Prostate gland (tissue), 2 donors: ENCODE data around the gene BRF1. TPM values are rescaled to one million over a fixed set of nuclear protein-coding genes. Genes with fewer than 3 reads are reported as not detected.
A peak's percentile ranks its signal among the peaks of the same experiment; 100 is the strongest.

Source experiments
- DNase-seq: peaks from one replicate; pipeline ENCODE4 v3.0.0-alpha.2; 2019; ENCODE audit warnings: low spot score
- H3K27ac ChIP-seq, 2 donors: fragments of 200-600 bp; sonication (generic); 2 replicates each; pipeline ENCODE4 v1.5.1; 2017 to 2019
- H3K27me3 ChIP-seq: fragments of 200-600 bp; sonication (generic); replicated peaks from 2 replicates; pipeline ENCODE4 v1.5.1; 2019; ENCODE audit not compliant: insufficient read depth
- H3K36me3 ChIP-seq, 2 donors: fragments of 200-600 bp; sonication (generic); 1 replicate in 1 of 2; 2 replicates in 1 of 2; pipeline versions ENCODE4 v1.5.1 to v1.8.1; 2017 to 2019
- H3K4me1 ChIP-seq: fragments of 200-600 bp; sonication (generic); replicated peaks from 2 replicates; pipeline ENCODE4 v1.5.1; 2019
- H3K4me3 ChIP-seq, 2 donors: fragments of 200-600 bp; sonication (generic); 2 replicates each; pipeline ENCODE4 v1.5.1; 2017 to 2019
- H3K9me3 ChIP-seq: fragments of 200-600 bp; sonication (generic); 2 replicates; pipeline ENCODE4 v1.5.1; 2017
- CTCF ChIP-seq, 4 experiments: fragments of 200-600 bp in 2 of 4; fragments of 450-650 bp in 2 of 4; sonication (generic) in 2 of 4; IDR thresholded peaks; 1 replicate in 3 of 4; 2 replicates in 1 of 4; pipeline ENCODE4 v1.5.1; 2016 to 2019; ENCODE audit warnings: antibody characterized with exemption in 4 of 4, mild to moderate bottlenecking in 2 of 4, moderate library complexity in 2 of 4
- POLR2A ChIP-seq: fragments of 450-650 bp; IDR thresholded peaks from one replicate; pipeline ENCODE4 v1.6.1; 2016; ENCODE audit warnings: antibody characterized with exemption, mild to moderate bottlenecking
- POLR2AphosphoS5 ChIP-seq: sonication (generic); formaldehyde crosslinking; IDR thresholded peaks from one replicate; pipeline ENCODE4 v1.6.1; 2017; ENCODE audit warnings: antibody characterized with exemption
- WGBS: methylation state at CpG from one replicate; pipeline ENCODE4 v1.1.5; 2018; 5-methylcytosine and 5-hydroxymethylcytosine counted together
- intact Hi-C: fragments of 100-400 bp; cut with DNase I; formaldehyde crosslinking; loops from one replicate; pipeline ENCODE4 v1.14.2; 2022
- total RNA-seq, 2 donors: library from RNA; depleted of rRNA; stranded (reverse); fragments of >200 nt; gene quantifications; one replicate each; pipeline ENCODE4 v1.1.0, GENCODE V29; 2016

The BRF1 gene
- total RNA-seq, 2 donors from 2014 or later = 64.9 to 88.9 TPM

DNA sequence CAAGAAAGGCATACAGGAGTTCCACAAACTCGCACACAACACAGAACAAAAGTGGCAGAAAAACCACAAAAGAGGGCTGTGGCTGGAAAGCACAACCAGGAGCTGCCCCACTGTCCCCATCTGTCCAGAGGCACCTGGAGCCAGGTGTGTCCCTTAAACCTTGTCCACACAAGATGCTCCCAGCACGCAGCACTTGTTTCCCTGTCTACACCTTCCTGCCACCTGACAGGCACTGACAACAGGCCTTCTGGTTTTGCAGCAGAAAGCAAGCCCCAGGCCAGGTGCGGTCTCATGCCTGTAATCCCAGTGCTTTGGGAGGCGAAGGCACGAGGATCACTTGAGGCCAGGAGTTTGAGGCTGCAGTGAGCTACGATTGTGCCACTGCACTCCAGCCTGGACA lies 48.9 kb downstream of the BRF1 start:
- TF ChIP-seq POLR2A = no peak
- H3K9me3 ChIP-seq = no peaks in the 10 kb centered on the region
- H3K27me3 ChIP-seq = no peaks in the 10 kb centered on the region
- DNase-seq = no peak
- H3K4me1 ChIP-seq = no peaks in the 10 kb centered on the region
- peaks cover 0 to 9% of the 10 kb centered on the region in 2 donors for H3K36me3 ChIP-seq
- H3K27ac ChIP-seq = no peak overlapping the region
- intact Hi-C loops = no loop called here
- no peak overlapping the region for H3K4me3 ChIP-seq
- 89% methylated on average over 6 of the region's 6 CpGs for WGBS

- WGBS = 75% methylated on average over 4 of the region's 4 CpGs
Observed at GRCh38 chr14:105250986-105251385, 49.8 kb downstream of the BRF1 start.

GRCh38 chr14:105250008-105250366 lies 50.8 kb downstream of the BRF1 start:
- 92% methylated on average over 16 of the region's 16 CpGs for WGBS
- no peak for DNase-seq
- no peaks in the 10 kb centered on the region for H3K4me1 ChIP-seq
- intact Hi-C loops = no loop called here
- no peak overlapping the region for H3K4me3 ChIP-seq
- peaks cover 0 to 9% of the 10 kb centered on the region in 2 donors for H3K36me3 ChIP-seq
- no peaks in the 10 kb centered on the region for H3K27me3 ChIP-seq
- H3K27ac ChIP-seq = no peak overlapping the region
- TF ChIP-seq POLR2AphosphoS5 = no peak
- no peaks in the 10 kb centered on the region for H3K9me3 ChIP-seq

More at GRCh38 chr14:105250986-105251385, 49.8 kb downstream of the BRF1 start:
- Histone ChIP-seq H3K36me3 (peaks cover 0 to 9% of the 10 kb centered on the region in 2 donors), H3K27ac (no peak overlapping the region), H3K4me3 (no peak overlapping the region), H3K27me3 (no peaks in the 10 kb centered on the region), H3K4me1 (no peaks in the 10 kb centered on the region), H3K9me3 (no peaks in the 10 kb centered on the region)
- intact Hi-C loops = no loop called here
- DNase-seq = no peak
- TF ChIP-seq CTCF (IDR thresholded peaks at IDR 0.05) = no peak
- TF ChIP-seq POLR2A = no peak
- TF ChIP-seq POLR2AphosphoS5 = no peak

DNA sequence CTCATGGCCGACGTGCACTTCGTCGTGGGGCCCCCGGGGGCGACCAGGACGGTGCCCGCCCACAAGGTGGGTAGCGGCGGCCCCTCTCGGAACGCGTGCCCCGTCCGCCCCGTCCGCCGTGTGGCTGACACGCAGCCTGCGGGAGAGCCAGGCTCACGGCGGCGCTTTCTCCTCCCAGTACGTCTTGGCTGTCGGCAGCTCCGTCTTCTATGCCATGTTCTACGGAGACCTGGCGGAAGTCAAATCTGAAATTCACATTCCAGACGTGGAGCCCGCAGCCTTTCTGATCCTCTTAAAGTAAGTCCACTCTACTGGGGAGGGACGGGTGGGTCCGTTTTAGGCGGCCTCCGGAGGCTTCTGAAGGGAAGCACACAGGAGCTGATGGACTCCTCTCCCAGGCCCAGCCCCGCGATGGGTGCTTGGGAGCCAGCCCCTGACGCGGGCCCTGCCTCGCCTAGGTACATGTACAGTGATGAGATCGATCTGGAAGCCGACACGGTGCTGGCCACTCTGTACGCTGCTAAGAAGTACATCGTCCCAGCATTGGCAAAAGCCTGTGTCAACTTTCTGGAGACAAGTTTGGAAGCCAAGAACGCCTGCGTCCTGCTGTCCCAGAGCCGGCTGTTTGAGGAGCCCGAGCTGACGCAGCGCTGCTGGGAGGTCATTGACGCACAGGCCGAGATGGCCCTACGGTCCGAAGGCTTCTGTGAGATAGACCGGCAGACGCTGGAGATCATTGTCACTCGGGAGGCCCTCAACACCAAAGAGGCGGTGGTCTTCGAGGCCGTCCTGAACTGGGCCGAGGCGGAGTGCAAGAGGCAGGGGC lies 51.4 kb downstream of the BRF1 start:
- Histone ChIP-seq H3K27ac (peak overlapping the region; percentile 71 to 95), H3K36me3 (peaks cover 0 to 9% of the 10 kb centered on the region in 2 donors), H3K27me3 (no peaks in the 10 kb centered on the region), H3K9me3 (no peaks in the 10 kb centered on the region), H3K4me3 (peak overlapping the region; percentile 55 to 68), H3K4me1 (no peaks in the 10 kb centered on the region)
- intact Hi-C loops = no loop called here
- DNase-seq = no peak
- 44% methylated on average over 59 of the region's 62 CpGs for WGBS
- TF ChIP-seq POLR2AphosphoS5 = no peak
- TF ChIP-seq CTCF (IDR thresholded peaks at IDR 0.05) = no peak
- TF ChIP-seq POLR2A = peak; percentile 25

- Histone ChIP-seq H3K4me1 (no peaks in the 10 kb centered on the region), H3K4me3 (peak within 1 kb of the TSS; percentile 55 to 68), H3K9me3 (no peaks in the 10 kb centered on the region), H3K27me3 (no peaks in the 10 kb centered on the region), H3K27ac (peak within 1 kb of the TSS; percentile 77 to 95), H3K36me3 (peaks cover 0 to 9% of the 10 kb centered on the region in 2 donors)
- DNase-seq = peak; percentile 86
- 1% methylated on average over 92 of the region's 130 CpGs for WGBS
- TF ChIP-seq POLR2AphosphoS5 (peak; percentile 72), POLR2A (peak; percentile 88), CTCF (IDR thresholded peaks at IDR 0.05) (no peak)
- intact Hi-C loops = no loop called here
Observed at GRCh38 chr14:105248368-105249181, 52.2 kb downstream of the BRF1 start, which contains the start of gene BTBD6. Gene BTBD6, plus strand, starts transcription at chr14:105248533. Its CDS starts 179 bp downstream, at chr14:105248712.
